NB4 (cell line): ENCODE data around the gene ADD1.

Experiments used
- CTCF ChIP-seq: IDR thresholded peaks from one replicate; pipeline ENCODE4 v1.5.1; 2012; ENCODE audit warnings: low read depth, low read length
- POLR2A ChIP-seq: IDR thresholded peaks from 2 replicates; pipeline ENCODE4 v1.6.1; 2011; ENCODE audit warnings: mild to moderate bottlenecking; ENCODE audit not compliant: insufficient read length; ENCODE audit errors: extremely low read depth

- TF ChIP-seq CTCF (no peak), POLR2A (no peak)
These were observed 99.9 kb downstream of the ADD1 start for GRCh38 chr4:2943364-2944090.
